CD4-positive, alpha-beta memory T cell (primary cell): ENCODE data around the gene ITFG2. TPM values are rescaled to one million over a fixed set of nuclear protein-coding genes. Genes with fewer than 3 reads are reported as not detected.

Source experiments
- CTCF ChIA-PET: fragments of 350-600 bp; sonication (Branson Sonifier 250); formaldehyde crosslinking; loops from one replicate; lab custom pipeline; 2021; ENCODE audit warnings: inconsistent platforms; ENCODE audit not compliant: partially characterized antibody; lab: Charles Lee
- POLR2A ChIA-PET: fragments of 350-600 bp; sonication (Branson Sonifier 250); formaldehyde crosslinking; loops from one replicate; lab custom pipeline; 2021; ENCODE audit not compliant: partially characterized antibody; lab: Charles Lee
- DNase-seq, 5 donors: peaks; one replicate each; pipeline versions ENCODE4 v3.0.0 to v3.0.0-alpha.2; 2020 to 2022; ENCODE audit warnings: mixed read lengths in 1 of 5
- H3K27ac ChIP-seq: one replicate; pipeline ENCODE4 v1.7.0; 2013; ENCODE audit warnings: low read depth, low read length
- H3K27me3 ChIP-seq: 2 replicates; pipeline ENCODE4 v1.7.0; 2013; ENCODE audit warnings: mild to moderate bottlenecking, low read length, moderate library complexity; ENCODE audit not compliant: insufficient read depth
- H3K36me3 ChIP-seq: 2 replicates; pipeline ENCODE4 v1.7.0; 2013; ENCODE audit warnings: mild to moderate bottlenecking, low read length, moderate library complexity; ENCODE audit not compliant: insufficient read depth
- H3K4me1 ChIP-seq: 2 replicates; pipeline ENCODE4 v1.7.0; 2013; ENCODE audit warnings: mild to moderate bottlenecking, low read length, moderate library complexity; ENCODE audit not compliant: insufficient read depth
- H3K4me3 ChIP-seq, 2 donors: one replicate each; pipeline ENCODE4 v1.7.0; 2013; ENCODE audit warnings: low read length in 2 of 2, mild to moderate bottlenecking in 1 of 2
- H3K9me3 ChIP-seq, 2 donors: one replicate each; pipeline ENCODE4 v1.7.0; 2013; ENCODE audit warnings: low read length in 2 of 2, control low read depth in 1 of 2; ENCODE audit not compliant: control insufficient read depth in 1 of 2
- H3K27ac Mint-ChIP-seq, 7 donors: one replicate each; pipeline ENCODE4 v1.8.0; 2020 to 2021; ENCODE audit warnings: mixed read lengths in 7 of 7, mild to moderate bottlenecking in 6 of 7, inconsistent platforms in 3 of 7, moderate library complexity in 3 of 7
- H3K27me3 Mint-ChIP-seq, 2 donors: one replicate each; pipeline ENCODE4 v1.8.0; 2020 to 2021; ENCODE audit warnings: mixed read lengths in 2 of 2
- H3K36me3 Mint-ChIP-seq, 2 donors: one replicate each; pipeline ENCODE4 v1.8.0; 2020 to 2021; ENCODE audit warnings: mixed read lengths in 2 of 2, inconsistent platforms in 1 of 2, mild to moderate bottlenecking in 1 of 2
- H3K4me1 Mint-ChIP-seq, 4 donors: one replicate each; pipeline ENCODE4 v1.8.0; 2020 to 2021; ENCODE audit warnings: mixed read lengths in 4 of 4, mild to moderate bottlenecking in 1 of 4
- H3K4me3 Mint-ChIP-seq, 8 donors: one replicate each; pipeline ENCODE4 v1.8.0; 2020 to 2021; ENCODE audit warnings: mixed read lengths in 8 of 8, mild to moderate bottlenecking in 7 of 8, moderate library complexity in 6 of 8, inconsistent platforms in 3 of 8
- H3K9me3 Mint-ChIP-seq, 8 donors: one replicate each; pipeline ENCODE4 v1.8.0; 2020 to 2021; ENCODE audit warnings: mixed read lengths in 8 of 8, mild to moderate bottlenecking in 5 of 8, inconsistent platforms in 3 of 8, moderate library complexity in 1 of 8
- intact Hi-C: fragments of 100-400 bp; cut with micrococcal nuclease; formaldehyde crosslinking; loops from one replicate; pipeline ENCODE4 v1.15.1; 2023
- polyA plus RNA-seq, 2 donors: library from polyadenylated mRNA; unstranded; fragments of 300-500 nt; fragmentation: Illumina TruSeq; gene quantifications; one replicate each; pipeline ENCODE4 v1.2.3, GENCODE V29; 2021
- total RNA-seq, 2 experiments: library from RNA; stranded (reverse); gene quantifications; one replicate each; pipeline ENCODE4 v1.2.3, GENCODE V29; 2021

Gene ITFG2
- total and polyA plus RNA-seq, 4 experiments from 2014 or later, result 45.8 to 133 (median 81.8) TPM

- Mint-ChIP-seq H3K9me3 (no peaks in the 10 kb centered on the region), H3K27ac (peak overlapping the region in 6 of 7 donors; percentile 66 to 96 (median 93)), H3K27me3 (no peaks in the 10 kb centered on the region), H3K4me3 (peak overlapping the region; percentile 91 to 97 (median 94)), H3K36me3 (peaks cover 33 to 35% of the 10 kb centered on the region in 2 donors), H3K4me1 (peaks cover 11 to 36% (median 14%) of the 10 kb centered on the region in 4 donors)
- Histone ChIP-seq H3K27ac (peak overlapping the region; percentile 55), H3K36me3 (peaks cover 27% of the 10 kb centered on the region), H3K9me3 (no peaks in the 10 kb centered on the region), H3K4me3 (peak overlapping the region; percentile 81 to 83), H3K4me1 (peaks cover 11% of the 10 kb centered on the region), H3K27me3 (no peaks in the 10 kb centered on the region)
- peak; percentile 69 to 79 (median 70) for DNase-seq
- POLR2A ChIA-PET, result interaction anchor here (0.8 to 3.2 kb wide), 12 partner anchors 10 to 1236 kb away, joined by 3 to 55 read pairs (median 6); partner anchors contain the start of genes FOXM1, ITFG2, RHNO1 and TULP3
- intact Hi-C loops, result loop anchor here (1.0 to 10.0 kb wide), 2 partner anchors 95 to 791 kb away; partner anchors contain the start of genes DCP1B and TULP3
- CTCF ChIA-PET, result interaction anchor here (0.9 to 2.7 kb wide), 7 partner anchors 11 to 113 kb away, joined by 3 to 19 read pairs (median 4); partner anchors contain the start of gene ITFG2
Measured at GRCh38 chr12:2795291-2796186, 16.9 kb upstream of the ITFG2 start.

DNA sequence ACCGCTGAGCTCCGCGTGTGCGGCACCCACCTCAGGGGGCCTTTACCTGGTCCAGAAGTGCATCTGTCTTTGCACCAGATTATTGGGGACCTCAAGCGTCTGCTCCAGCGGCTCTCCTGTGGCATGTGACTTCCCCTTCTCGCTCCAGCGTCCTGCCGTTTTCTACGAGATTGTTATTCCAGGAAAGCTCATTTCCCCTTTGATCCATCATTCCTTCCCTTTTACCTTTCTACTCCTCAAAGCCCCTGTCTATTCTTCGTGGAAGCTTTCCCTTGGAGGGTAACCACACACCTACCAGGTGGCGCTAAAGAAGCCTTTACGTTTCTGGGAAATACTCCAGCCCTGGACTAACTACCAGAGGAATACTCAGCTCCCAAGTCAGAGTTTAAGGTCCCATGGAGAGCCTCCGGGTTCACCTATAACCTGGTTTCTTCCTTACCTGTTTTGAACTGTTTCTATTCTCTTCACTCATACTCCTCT is 16.2 kb upstream of the ITFG2 start:
- peaks cover 11% of the 10 kb centered on the region for H3K4me1 ChIP-seq
- H3K27ac ChIP-seq, result peak overlapping the region; percentile 55
- Mint-ChIP-seq H3K27me3 (no peaks in the 10 kb centered on the region), H3K27ac (peak overlapping the region; percentile 66 to 96 (median 93)), H3K9me3 (no peaks in the 10 kb centered on the region), H3K4me3 (peak overlapping the region; percentile 91 to 97 (median 94)), H3K36me3 (peaks cover 40 to 41% of the 10 kb centered on the region in 2 donors), H3K4me1 (peaks cover 11 to 36% (median 14%) of the 10 kb centered on the region in 4 donors)
- POLR2A ChIA-PET, result interaction anchor here (0.6 to 3.2 kb wide), 10 partner anchors 9 to 1236 kb away, joined by 3 to 55 read pairs (median 6); partner anchors contain the start of genes FOXM1, ITFG2, RHNO1 and TULP3
- intact Hi-C loops, result loop anchor here (10.0 kb wide), 1 partner anchor 791 kb away; the partner anchor contains the start of gene DCP1B
- CTCF ChIA-PET, result interaction anchor here (0.9 to 2.7 kb wide), 5 partner anchors 12 to 113 kb away, joined by 3 to 19 read pairs (median 7); partner anchors contain the start of gene ITFG2
- H3K4me3 ChIP-seq, result peak overlapping the region; percentile 81 to 83
- no peak for DNase-seq
- peaks cover 34% of the 10 kb centered on the region for H3K36me3 ChIP-seq
- H3K27me3 ChIP-seq, result no peaks in the 10 kb centered on the region
- no peaks in the 10 kb centered on the region for H3K9me3 ChIP-seq

DNA sequence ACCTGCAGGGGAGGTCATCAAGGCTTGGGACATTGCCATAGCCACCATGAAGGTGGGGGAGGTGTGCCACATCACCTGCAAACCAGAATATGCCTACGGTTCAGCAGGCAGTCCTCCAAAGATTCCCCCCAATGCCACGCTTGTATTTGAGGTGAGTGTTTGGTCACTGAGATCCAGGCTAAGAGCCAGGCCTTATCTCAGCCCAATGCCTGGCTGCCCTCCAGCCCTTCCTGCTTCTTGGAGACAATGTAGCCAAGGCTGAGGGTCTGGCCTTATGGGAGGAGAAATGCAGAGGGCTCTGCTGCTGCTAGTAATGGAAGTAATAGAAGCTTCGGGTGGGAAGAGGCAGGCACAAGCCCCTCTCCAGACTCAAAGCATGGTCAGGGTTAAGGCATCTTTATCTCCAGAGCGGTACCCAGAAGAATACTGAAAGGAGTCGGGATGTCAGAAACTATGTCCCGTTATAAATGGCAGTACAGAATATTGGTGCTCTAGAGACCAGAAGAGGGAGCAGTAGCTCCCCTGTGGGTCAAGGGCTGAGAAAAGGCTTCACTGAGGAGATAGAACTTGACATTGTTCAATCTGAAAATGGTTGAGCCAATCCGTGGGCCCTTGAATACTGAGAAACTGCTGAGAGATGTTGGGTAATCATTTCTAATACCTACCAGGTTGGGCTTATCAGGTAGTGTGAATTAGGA is 14.6 kb upstream of the ITFG2 start:
- H3K4me1 ChIP-seq, result peaks cover 11% of the 10 kb centered on the region
- H3K4me3 ChIP-seq, result no peak overlapping the region
- DNase-seq, result no peak
- ChIA-PET POLR2A (interaction anchor here (1.8 kb wide), 1 partner anchor 106 kb away, joined by 5 read pairs; no protein-coding TSS in a partner anchor), CTCF (interaction anchor here (2.7 kb wide), 1 partner anchor 15 kb away, joined by 19 read pairs; the partner anchor contains the start of gene ITFG2)
- peak overlapping the region in 4 of 7 donors; percentile 38 to 96 (median 58) for H3K27ac Mint-ChIP-seq
- H3K36me3 Mint-ChIP-seq, result peaks cover 51 to 56% of the 10 kb centered on the region in 2 donors
- no peaks in the 10 kb centered on the region for H3K27me3 ChIP-seq
- no peaks in the 10 kb centered on the region for H3K9me3 ChIP-seq
- no peak overlapping the region for H3K27ac ChIP-seq
- peak overlapping the region in 4 of 8 donors; percentile 36 to 59 (median 42) for H3K4me3 Mint-ChIP-seq
- H3K27me3 Mint-ChIP-seq, result no peaks in the 10 kb centered on the region
- peaks cover 48% of the 10 kb centered on the region for H3K36me3 ChIP-seq
- peaks cover 11 to 36% (median 14%) of the 10 kb centered on the region in 4 donors for H3K4me1 Mint-ChIP-seq
- intact Hi-C loops, result loop anchor here (10.0 kb wide), 1 partner anchor 793 kb away; the partner anchor contains the start of gene DCP1B
- H3K9me3 Mint-ChIP-seq, result no peaks in the 10 kb centered on the region

GRCh38 chr12:2800046-2800570 is 12.4 kb upstream of the ITFG2 start:
- Histone ChIP-seq H3K36me3 (peaks cover 66% of the 10 kb centered on the region), H3K4me1 (peaks cover 11% of the 10 kb centered on the region), H3K27me3 (no peaks in the 10 kb centered on the region), H3K4me3 (no peak overlapping the region), H3K27ac (no peak overlapping the region), H3K9me3 (no peaks in the 10 kb centered on the region)
- Mint-ChIP-seq H3K27me3 (no peaks in the 10 kb centered on the region), H3K36me3 (peaks cover 62 to 77% of the 10 kb centered on the region in 2 donors), H3K27ac (peak overlapping the region in 1 of 7 donors; percentile 64), H3K4me1 (peaks cover 11 to 26% (median 14%) of the 10 kb centered on the region in 4 donors), H3K4me3 (no peak overlapping the region), H3K9me3 (no peaks in the 10 kb centered on the region)
- intact Hi-C loops, result no loop called here
- POLR2A ChIA-PET, result interaction anchor here (1.3 to 1.5 kb wide), 3 partner anchors 13 to 109 kb away, joined by 3 to 5 read pairs (median 3); partner anchors contain the start of genes FOXM1, ITFG2 and RHNO1
- CTCF ChIA-PET, result interaction anchor here (1.4 to 3.7 kb wide), 2 partner anchors 10 to 16 kb away, joined by 3 to 13 read pairs; no protein-coding TSS in a partner anchor
- DNase-seq, result no peak

DNA sequence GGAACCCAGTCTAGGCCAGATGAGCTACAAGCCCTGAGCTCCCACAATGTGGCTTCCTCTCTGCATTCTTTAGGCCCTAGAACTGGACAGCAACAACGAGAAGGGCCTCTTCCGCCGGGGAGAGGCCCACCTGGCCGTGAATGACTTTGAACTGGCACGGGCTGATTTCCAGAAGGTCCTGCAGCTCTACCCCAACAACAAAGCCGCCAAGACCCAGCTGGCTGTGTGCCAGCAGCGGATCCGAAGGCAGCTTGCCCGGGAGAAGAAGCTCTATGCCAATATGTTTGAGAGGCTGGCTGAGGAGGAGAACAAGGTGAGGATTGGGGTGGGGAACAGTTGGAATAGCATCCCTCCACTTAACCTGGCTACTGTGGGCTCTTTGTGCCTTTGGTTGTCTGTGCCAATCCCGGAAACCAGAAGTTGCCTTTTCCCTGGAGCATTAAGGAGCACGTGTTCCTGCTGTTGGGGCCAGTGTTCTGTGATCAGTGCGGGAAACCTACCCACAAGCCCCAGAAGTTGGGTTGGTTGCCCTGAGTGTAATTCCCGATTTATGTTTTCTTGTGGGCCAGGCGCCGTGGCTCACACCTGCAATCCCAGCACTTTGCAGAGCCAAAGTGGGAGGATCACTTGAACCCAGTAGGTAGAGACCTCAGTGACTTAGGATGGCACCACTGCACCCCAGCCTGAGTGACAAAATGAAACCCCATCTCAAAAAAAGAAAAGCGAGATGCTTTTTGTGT is 11.3 kb upstream of the ITFG2 start:
- CTCF ChIA-PET, result interaction anchor here (1.4 to 3.7 kb wide), 2 partner anchors 11 to 17 kb away, joined by 3 to 13 read pairs; no protein-coding TSS in a partner anchor

More for the DNA sequence above, 11.3 kb upstream of the ITFG2 start:
- Mint-ChIP-seq H3K36me3 (peaks cover 62 to 78% of the 10 kb centered on the region in 2 donors), H3K4me3 (no peak overlapping the region), H3K4me1 (peaks cover 10 to 23% (median 14%) of the 10 kb centered on the region in 4 donors), H3K9me3 (no peaks in the 10 kb centered on the region), H3K27ac (peak overlapping the region in 2 of 7 donors; percentile 48 to 60), H3K27me3 (no peaks in the 10 kb centered on the region)
- POLR2A ChIA-PET, result interaction anchor here (1.3 to 1.6 kb wide), 3 partner anchors 12 to 110 kb away, joined by 3 to 5 read pairs (median 3); partner anchors contain the start of genes FOXM1, ITFG2 and RHNO1
- Histone ChIP-seq H3K27ac (no peak overlapping the region), H3K27me3 (no peaks in the 10 kb centered on the region), H3K36me3 (peaks cover 66% of the 10 kb centered on the region), H3K4me1 (peaks cover 9% of the 10 kb centered on the region), H3K9me3 (no peaks in the 10 kb centered on the region), H3K4me3 (no peak overlapping the region)
- DNase-seq, result no peak
- intact Hi-C loops, result no loop called here
